ENCODE data around the gene SERPINB12.

DNA sequence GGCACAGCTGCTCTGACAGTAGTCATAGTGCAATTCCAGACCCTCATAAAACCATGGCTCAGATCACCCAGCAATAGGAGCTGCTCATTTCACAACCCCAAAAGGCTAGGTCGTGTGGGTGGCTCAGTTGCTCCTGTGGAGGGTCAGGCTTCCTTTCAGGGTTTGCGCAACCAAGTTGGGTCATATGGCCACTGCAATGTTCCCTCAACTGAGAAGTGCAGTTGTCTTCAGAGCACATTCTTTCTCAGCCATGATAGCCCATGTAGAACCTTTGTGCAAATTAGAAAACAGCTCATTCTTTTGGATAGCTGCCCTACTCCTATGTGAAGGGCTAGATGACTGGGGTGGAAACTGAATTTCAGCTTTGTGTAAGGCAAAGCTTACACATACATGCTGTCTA is 48.2 kb downstream of the SERPINB12 start:
- TF ChIP-seq CTCF (IDR thresholded peaks at IDR 0.05) (no peak), POLR2A (IDR thresholded peaks at IDR 0.05) (no peak), POLR2AphosphoS5 (IDR thresholded peaks at IDR 0.05) (no peak)
